HG03039 (cell line): ENCODE data around the gene OTOGL.

Source experiments
- ATAC-seq: cut with Tn5 transposase; IDR thresholded peaks from one replicate; pipeline ENCODE4 v1.9.1; 2021; ENCODE audit warnings: mild to moderate bottlenecking, moderate library complexity; ENCODE audit not compliant: unreplicated experiment

The OTOGL gene

GRCh38 chr12:80325167-80325959, 226.0 kb downstream of the OTOGL start:
- ATAC-seq = no peak

- ATAC-seq = no peak
Observed at GRCh38 chr12:80332827-80333226, 233.5 kb downstream of the OTOGL start.

- ATAC-seq = no peak
Observed at GRCh38 chr12:80352474-80352873, 253.1 kb downstream of the OTOGL start.

GRCh38 chr12:80353254-80353653, 253.9 kb downstream of the OTOGL start:
- no peak for ATAC-seq

- no peak for ATAC-seq
Observed at GRCh38 chr12:80356097-80356496, 256.8 kb downstream of the OTOGL start.

GRCh38 chr12:80359703-80360102, 260.4 kb downstream of the OTOGL start:
- no peak for ATAC-seq

GRCh38 chr12:80364056-80364455, 264.7 kb downstream of the OTOGL start:
- ATAC-seq = no peak

GRCh38 chr12:80373666-80374065, 274.3 kb downstream of the OTOGL start:
- no peak for ATAC-seq

GRCh38 chr12:80374615-80375014, 275.3 kb downstream of the OTOGL start:
- ATAC-seq = no peak

- no peak for ATAC-seq
Observed at GRCh38 chr12:80377140-80377794, 277.9 kb downstream of the OTOGL start.

GRCh38 chr12:80381121-80381520, 281.8 kb downstream of the OTOGL start:
- ATAC-seq = no peak

GRCh38 chr12:80382254-80382653, 282.9 kb downstream of the OTOGL start:
- ATAC-seq = no peak

GRCh38 chr12:80400571-80400991, 301.2 kb downstream of the OTOGL start:
- no peak for ATAC-seq

- ATAC-seq = no peak
Observed at GRCh38 chr12:80401191-80401590, 301.9 kb downstream of the OTOGL start.

- no peak for ATAC-seq
Observed at GRCh38 chr12:80404629-80405028, 305.3 kb downstream of the OTOGL start.

- ATAC-seq = no peak
Observed at GRCh38 chr12:80406253-80406652, 306.9 kb downstream of the OTOGL start.

- no peak for ATAC-seq
Observed at GRCh38 chr12:80411787-80412186, 312.4 kb downstream of the OTOGL start.

- ATAC-seq = peak; percentile 58
Observed at GRCh38 chr12:80412343-80412953, 313.1 kb downstream of the OTOGL start.

- ATAC-seq = no peak
Observed at GRCh38 chr12:80413462-80413861, 314.1 kb downstream of the OTOGL start.

- ATAC-seq = no peak
Observed at GRCh38 chr12:80415466-80415865, 316.1 kb downstream of the OTOGL start.

- ATAC-seq = no peak
Observed at GRCh38 chr12:80419644-80420043, 320.3 kb downstream of the OTOGL start.

GRCh38 chr12:80420075-80420474, 320.7 kb downstream of the OTOGL start:
- ATAC-seq = no peak
